ENCODE data around the gene BTG1.
A peak's percentile ranks its signal among the peaks of the same experiment; 100 is the strongest.
"Not testable (repeated sequence)": the region's sequence is repeated elsewhere in the genome, so short reads cannot be mapped to it uniquely, and the experiment has no call there.

The BTG1 gene

DNA sequence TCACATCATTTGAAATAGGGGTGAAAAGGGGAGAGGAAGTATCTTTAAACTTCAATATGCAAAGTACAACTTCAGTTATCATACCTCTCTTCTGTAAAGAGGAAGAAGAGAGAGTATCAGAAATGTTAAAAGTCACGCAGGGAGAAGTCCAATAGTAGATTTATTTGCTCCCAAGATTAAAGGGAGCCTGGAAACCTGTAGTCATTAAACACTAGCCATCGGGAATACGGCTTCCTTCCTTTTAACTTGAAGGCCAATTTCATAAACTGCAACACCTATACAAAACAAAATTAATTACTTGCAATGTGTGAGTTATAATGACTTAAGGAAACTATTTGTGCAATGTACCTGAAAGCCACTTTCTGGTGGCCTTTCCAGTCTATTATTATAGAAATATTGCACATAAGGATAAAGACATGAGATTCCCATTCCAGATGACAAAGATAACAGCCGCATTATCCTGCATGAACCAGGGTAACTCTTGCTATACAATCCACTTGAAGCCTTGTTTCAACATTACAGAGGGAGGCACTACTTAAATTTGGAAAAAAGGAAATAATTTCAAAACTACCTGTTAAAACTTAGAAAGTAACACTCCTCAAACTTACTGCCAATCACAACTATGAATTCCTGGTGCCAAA is 4.6 kb downstream of the BTG1 start:
- Histone ChIP-seq H3K4me3 (ENCODE audit: low read depth, low read length) (peak overlapping the region; percentile 96), H3K9ac (ENCODE audit: low read depth, low read length) (no peak overlapping the region), H3K27me3 (ENCODE audit: control insufficient read depth, insufficient read depth, low read length) (no peaks in the 10 kb centered on the region), H3K36me3 (ENCODE audit: control insufficient read depth, insufficient read depth, low read length) (peaks cover 46% of the 10 kb centered on the region), H3K9me3 (ENCODE audit: control insufficient read depth, insufficient read depth, low read length) (no peaks in the 10 kb centered on the region), H3K4me1 (ENCODE audit: control insufficient read depth, insufficient read depth, low read length) (peaks cover 67% of the 10 kb centered on the region), H3K27ac (ENCODE audit: low read depth, low read length) (peak overlapping the region; percentile 86)

DNA sequence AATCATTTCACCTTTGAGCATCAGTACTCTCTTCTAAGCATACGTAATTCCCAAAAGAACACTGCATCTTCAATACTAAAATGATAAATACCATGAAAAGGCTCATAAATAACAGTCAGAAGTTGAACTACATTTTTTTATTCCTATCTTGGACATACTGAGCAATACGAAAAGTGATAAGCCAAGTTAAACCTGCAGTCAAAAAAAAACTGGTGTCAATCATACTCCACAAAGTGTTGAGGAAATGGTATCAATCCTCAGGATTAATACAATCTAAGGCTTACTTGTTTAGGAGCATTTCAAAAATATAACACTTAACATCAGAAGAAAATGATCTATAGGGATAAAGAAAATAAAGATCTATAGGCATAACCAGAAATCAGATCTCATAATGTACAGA is 5.5 kb downstream of the BTG1 start:
- H3K4me1 ChIP-seq (ENCODE audit: control insufficient read depth, insufficient read depth, low read length), result peaks cover 69% of the 10 kb centered on the region
- H3K27ac ChIP-seq (ENCODE audit: low read depth, low read length), result no peak overlapping the region
- no peaks in the 10 kb centered on the region for H3K27me3 ChIP-seq (ENCODE audit: control insufficient read depth, insufficient read depth, low read length)
- peak overlapping the region; percentile 96 for H3K4me3 ChIP-seq (ENCODE audit: low read depth, low read length)
- H3K9me3 ChIP-seq (ENCODE audit: control insufficient read depth, insufficient read depth, low read length), result no peaks in the 10 kb centered on the region
- no peak overlapping the region for H3K9ac ChIP-seq (ENCODE audit: low read depth, low read length)
- peaks cover 46% of the 10 kb centered on the region for H3K36me3 ChIP-seq (ENCODE audit: control insufficient read depth, insufficient read depth, low read length)

DNA sequence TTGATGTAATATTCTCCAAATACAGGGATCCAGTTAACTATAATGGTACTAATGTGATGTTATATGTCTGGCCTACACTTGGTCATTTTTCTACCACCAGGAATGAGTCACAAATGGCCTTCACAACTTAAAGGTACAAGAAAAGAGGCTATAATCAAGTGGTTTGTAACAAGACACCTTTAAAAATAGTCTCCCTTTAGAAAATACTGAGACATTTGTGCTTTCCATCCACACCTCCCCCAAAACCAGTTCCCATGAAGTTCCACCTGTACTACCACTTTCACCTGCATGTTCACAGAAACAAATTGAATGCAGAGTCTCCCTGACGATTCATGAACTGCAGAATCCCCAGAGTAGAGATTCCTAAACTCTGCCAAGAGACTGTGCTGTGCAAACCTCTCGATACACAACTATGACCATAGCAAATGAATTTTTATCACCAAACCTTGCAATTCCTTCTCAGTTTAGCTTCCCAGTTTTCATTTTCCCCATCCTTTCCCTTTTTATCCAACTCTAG is 6.0 kb downstream of the BTG1 start:
- no peak overlapping the region for H3K9ac ChIP-seq (ENCODE audit: low read depth, low read length)

DNA sequence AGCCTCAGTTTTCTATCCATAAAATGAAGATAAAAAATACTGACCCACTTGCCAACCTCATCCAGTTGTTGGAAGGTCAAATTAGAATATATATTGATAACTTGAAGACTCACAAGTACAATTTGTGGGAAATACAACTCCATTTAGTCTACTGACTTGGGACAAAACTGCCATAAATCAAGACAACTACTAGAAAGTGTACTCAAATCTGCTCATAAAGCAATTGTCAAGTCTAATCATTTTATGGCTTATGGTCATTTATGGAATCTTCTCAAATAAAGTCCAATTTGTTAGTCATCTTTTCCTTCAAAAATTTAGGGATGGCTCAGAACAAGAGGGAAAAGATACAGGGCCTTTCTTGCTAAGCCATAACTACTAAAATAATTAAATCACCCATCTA is 7.0 kb downstream of the BTG1 start:
- Histone ChIP-seq H3K27ac (ENCODE audit: low read depth, low read length) (no peak overlapping the region), H3K4me1 (ENCODE audit: control insufficient read depth, insufficient read depth, low read length) (peaks cover 78% of the 10 kb centered on the region), H3K9ac (ENCODE audit: low read depth, low read length) (no peak overlapping the region), H3K9me3 (ENCODE audit: control insufficient read depth, insufficient read depth, low read length) (no peaks in the 10 kb centered on the region), H3K27me3 (ENCODE audit: control insufficient read depth, insufficient read depth, low read length) (no peaks in the 10 kb centered on the region), H3K36me3 (ENCODE audit: control insufficient read depth, insufficient read depth, low read length) (peaks cover 40% of the 10 kb centered on the region), H3K4me3 (ENCODE audit: low read depth, low read length) (peak overlapping the region; percentile 9; the same call in 1 of the 2 replicates)

More for the DNA sequence above, 6.0 kb downstream of the BTG1 start:
- peaks cover 46% of the 10 kb centered on the region for H3K36me3 ChIP-seq (ENCODE audit: control insufficient read depth, insufficient read depth, low read length)
- no peak overlapping the region for H3K27ac ChIP-seq (ENCODE audit: low read depth, low read length)
- peak overlapping the region; percentile 96 for H3K4me3 ChIP-seq (ENCODE audit: low read depth, low read length)
- H3K27me3 ChIP-seq (ENCODE audit: control insufficient read depth, insufficient read depth, low read length), result no peaks in the 10 kb centered on the region
- peaks cover 72% of the 10 kb centered on the region for H3K4me1 ChIP-seq (ENCODE audit: control insufficient read depth, insufficient read depth, low read length)
- H3K9me3 ChIP-seq (ENCODE audit: control insufficient read depth, insufficient read depth, low read length), result no peaks in the 10 kb centered on the region

DNA sequence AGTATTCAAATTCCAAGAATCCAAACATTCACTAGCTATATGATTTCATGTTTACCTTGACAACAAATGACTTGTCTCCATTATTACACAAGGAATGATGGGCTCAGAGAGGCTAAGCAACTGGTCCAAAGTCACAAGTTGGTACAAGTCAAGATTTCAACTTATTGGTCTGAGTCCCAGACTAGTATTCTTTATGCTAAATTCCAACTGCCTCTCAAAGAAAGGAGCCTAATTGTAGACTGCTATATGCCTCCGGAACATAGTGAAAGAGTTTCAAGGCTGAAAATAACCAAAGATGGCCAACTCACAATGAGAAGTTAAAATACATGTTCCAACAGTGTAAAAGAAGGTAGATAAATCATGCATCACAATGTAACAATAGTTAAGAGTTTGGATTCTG is 7.5 kb downstream of the BTG1 start:
- H3K27ac ChIP-seq (ENCODE audit: low read depth, low read length), result no peak overlapping the region
- no peaks in the 10 kb centered on the region for H3K27me3 ChIP-seq (ENCODE audit: control insufficient read depth, insufficient read depth, low read length)
- no peak overlapping the region for H3K9ac ChIP-seq (ENCODE audit: low read depth, low read length)
- H3K4me1 ChIP-seq (ENCODE audit: control insufficient read depth, insufficient read depth, low read length), result peaks cover 73% of the 10 kb centered on the region
- peak overlapping the region; percentile 9; the same call in 1 of the 2 replicates for H3K4me3 ChIP-seq (ENCODE audit: low read depth, low read length)
- H3K36me3 ChIP-seq (ENCODE audit: control insufficient read depth, insufficient read depth, low read length), result peaks cover 35% of the 10 kb centered on the region
- no peaks in the 10 kb centered on the region for H3K9me3 ChIP-seq (ENCODE audit: control insufficient read depth, insufficient read depth, low read length)

DNA sequence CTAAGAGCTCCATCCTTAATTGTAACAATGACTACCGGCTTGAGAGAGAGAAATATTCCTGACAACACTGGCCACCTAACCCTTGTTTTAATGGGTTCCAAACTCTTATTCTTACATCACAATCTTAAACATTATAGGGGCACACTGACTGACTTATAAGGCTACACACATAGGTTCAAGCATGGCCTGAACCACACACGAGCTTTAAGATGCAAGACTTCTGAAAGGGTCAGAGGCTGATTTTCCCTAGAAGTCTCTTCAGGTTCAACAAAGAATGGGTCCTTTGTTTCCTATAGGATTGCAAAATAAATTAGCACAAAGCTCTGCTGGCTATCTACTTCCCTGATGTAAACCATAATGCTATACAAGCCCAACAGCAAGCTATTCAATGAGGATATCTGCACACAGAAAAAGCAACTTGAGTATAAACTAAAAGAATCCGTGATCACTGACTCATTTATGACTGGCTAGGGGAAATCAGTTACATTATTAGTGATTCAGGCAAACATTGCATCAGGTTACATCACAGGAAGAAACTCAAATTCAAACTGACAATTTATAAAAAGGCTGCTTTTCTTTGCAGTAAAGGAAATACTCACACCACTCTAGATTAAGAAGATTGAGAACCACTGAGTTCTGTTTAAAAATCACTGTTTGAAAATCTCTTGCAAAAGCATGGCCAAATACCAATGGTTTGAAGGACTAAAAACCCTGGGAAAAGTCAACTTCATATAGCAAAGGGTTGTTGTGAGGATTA is 8.5 kb downstream of the BTG1 start:
- peak overlapping the region; percentile 31; the same call in 1 of the 2 replicates for H3K9ac ChIP-seq (ENCODE audit: low read depth, low read length)
- H3K36me3 ChIP-seq (ENCODE audit: control insufficient read depth, insufficient read depth, low read length), result peaks cover 25% of the 10 kb centered on the region
- peak overlapping the region; percentile 49 for H3K4me3 ChIP-seq (ENCODE audit: low read depth, low read length)
- H3K9me3 ChIP-seq (ENCODE audit: control insufficient read depth, insufficient read depth, low read length), result no peaks in the 10 kb centered on the region
- H3K27me3 ChIP-seq (ENCODE audit: control insufficient read depth, insufficient read depth, low read length), result no peaks in the 10 kb centered on the region
- peak overlapping the region; percentile 66 for H3K27ac ChIP-seq (ENCODE audit: low read depth, low read length)
- peaks cover 70% of the 10 kb centered on the region for H3K4me1 ChIP-seq (ENCODE audit: control insufficient read depth, insufficient read depth, low read length)

DNA sequence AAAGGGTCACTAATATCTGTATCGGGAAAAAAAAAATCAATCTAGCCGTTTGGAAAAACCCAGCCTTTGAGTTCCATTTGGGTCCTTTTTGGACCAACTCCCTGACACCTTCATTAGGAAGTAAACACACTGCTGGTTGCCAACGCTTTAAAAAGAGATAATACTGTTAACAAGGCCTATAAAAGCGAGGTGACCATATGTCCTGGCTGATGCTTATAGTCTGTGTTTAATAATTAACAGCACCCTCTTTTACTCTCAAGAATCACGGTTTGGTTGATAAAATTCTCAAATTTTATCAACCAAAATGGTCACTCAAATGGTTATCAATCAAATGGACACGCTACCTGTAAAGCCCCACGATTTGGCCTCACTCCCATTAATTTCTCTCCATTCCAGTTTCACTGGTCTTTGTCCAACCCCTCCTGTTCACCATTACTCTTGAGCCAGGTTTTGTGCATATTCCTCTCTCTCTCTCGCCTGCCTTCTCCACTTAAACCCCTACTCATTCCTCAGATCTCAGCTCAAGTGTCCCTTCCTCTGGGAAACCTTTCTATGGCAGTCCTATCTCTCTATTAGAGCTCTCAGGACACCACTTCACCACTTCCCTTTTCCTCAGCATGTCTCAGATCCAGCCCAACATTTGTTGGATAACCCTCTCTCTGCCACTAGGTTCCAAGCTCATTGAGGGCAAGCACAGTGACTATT is 9.5 kb downstream of the BTG1 start:
- H3K4me1 ChIP-seq (ENCODE audit: control insufficient read depth, insufficient read depth, low read length), result peaks cover 74% of the 10 kb centered on the region
- H3K27me3 ChIP-seq (ENCODE audit: control insufficient read depth, insufficient read depth, low read length), result no peaks in the 10 kb centered on the region
- H3K9ac ChIP-seq (ENCODE audit: low read depth, low read length), result no peak overlapping the region
- H3K27ac ChIP-seq (ENCODE audit: low read depth, low read length), result no peak overlapping the region
- H3K36me3 ChIP-seq (ENCODE audit: control insufficient read depth, insufficient read depth, low read length), result peaks cover 21% of the 10 kb centered on the region
- H3K9me3 ChIP-seq (ENCODE audit: control insufficient read depth, insufficient read depth, low read length), result no peaks in the 10 kb centered on the region
- no peak overlapping the region; the same call in 1 of the 2 replicates for H3K4me3 ChIP-seq (ENCODE audit: low read depth, low read length)

DNA sequence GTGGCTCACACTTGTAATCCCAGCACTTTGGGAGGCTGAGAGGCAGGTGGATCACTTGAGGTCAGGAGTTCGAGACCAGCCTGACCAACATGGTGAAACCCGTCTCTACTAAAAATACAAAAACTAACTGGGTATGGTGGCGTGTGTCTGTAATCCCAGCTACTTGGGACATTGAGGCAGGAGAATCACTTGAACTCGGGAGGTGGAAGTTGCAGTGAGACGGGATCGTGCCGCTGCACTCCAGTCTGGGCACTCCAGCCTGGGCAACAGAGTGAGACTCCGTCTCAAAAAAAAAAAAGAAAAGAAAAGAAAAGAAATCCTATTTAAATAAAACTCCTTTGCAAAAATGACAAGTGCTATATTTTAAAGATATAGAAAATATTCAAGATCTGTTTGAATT is 10.1 kb downstream of the BTG1 start:
- H3K4me3 ChIP-seq (ENCODE audit: low read depth, low read length); H3K9ac ChIP-seq (ENCODE audit: low read depth, low read length); H3K27ac ChIP-seq (ENCODE audit: low read depth, low read length); H3K27me3 ChIP-seq (ENCODE audit: control insufficient read depth, insufficient read depth, low read length); H3K9me3 ChIP-seq (ENCODE audit: control insufficient read depth, insufficient read depth, low read length): not testable (repeated sequence)
- peaks cover 68% of the 10 kb centered on the region for H3K4me1 ChIP-seq (ENCODE audit: control insufficient read depth, insufficient read depth, low read length)
- peaks cover 15% of the 10 kb centered on the region for H3K36me3 ChIP-seq (ENCODE audit: control insufficient read depth, insufficient read depth, low read length)

DNA sequence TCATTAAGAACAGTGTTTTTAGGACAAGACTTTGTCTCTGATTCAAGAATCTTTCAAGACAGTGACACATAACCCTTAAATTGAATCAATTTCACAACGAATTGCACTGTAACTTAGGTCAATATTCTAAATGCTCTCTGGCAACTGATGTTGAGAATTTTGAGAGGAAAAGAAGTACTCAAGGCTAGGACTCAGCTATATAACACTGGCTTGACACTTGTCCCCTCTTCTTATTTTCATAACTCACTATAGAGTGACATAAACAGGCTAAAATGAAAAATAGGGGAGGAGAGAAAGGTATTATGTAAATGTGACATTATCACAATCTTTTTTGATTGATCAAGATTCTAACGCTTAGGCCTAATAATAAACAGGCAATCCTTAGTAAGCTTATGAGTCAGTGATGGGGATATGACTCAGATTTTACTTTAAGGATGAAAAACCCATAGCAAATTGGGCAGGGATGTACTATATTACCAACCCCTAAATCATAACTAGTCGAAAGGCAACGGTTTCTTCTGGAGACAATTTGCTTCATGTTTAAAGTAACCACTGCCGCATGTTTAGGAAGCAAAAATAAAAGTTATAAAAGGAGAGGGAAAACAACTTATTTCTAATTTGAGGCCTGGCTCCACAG is 10.9 kb downstream of the BTG1 start:
- Histone ChIP-seq H3K4me3 (ENCODE audit: low read depth, low read length) (no peak overlapping the region), H3K27ac (ENCODE audit: low read depth, low read length) (no peak overlapping the region), H3K27me3 (ENCODE audit: control insufficient read depth, insufficient read depth, low read length) (no peaks in the 10 kb centered on the region), H3K36me3 (ENCODE audit: control insufficient read depth, insufficient read depth, low read length) (peaks cover 8% of the 10 kb centered on the region), H3K9ac (ENCODE audit: low read depth, low read length) (no peak overlapping the region), H3K4me1 (ENCODE audit: control insufficient read depth, insufficient read depth, low read length) (peaks cover 60% of the 10 kb centered on the region), H3K9me3 (ENCODE audit: control insufficient read depth, insufficient read depth, low read length) (no peaks in the 10 kb centered on the region)

DNA sequence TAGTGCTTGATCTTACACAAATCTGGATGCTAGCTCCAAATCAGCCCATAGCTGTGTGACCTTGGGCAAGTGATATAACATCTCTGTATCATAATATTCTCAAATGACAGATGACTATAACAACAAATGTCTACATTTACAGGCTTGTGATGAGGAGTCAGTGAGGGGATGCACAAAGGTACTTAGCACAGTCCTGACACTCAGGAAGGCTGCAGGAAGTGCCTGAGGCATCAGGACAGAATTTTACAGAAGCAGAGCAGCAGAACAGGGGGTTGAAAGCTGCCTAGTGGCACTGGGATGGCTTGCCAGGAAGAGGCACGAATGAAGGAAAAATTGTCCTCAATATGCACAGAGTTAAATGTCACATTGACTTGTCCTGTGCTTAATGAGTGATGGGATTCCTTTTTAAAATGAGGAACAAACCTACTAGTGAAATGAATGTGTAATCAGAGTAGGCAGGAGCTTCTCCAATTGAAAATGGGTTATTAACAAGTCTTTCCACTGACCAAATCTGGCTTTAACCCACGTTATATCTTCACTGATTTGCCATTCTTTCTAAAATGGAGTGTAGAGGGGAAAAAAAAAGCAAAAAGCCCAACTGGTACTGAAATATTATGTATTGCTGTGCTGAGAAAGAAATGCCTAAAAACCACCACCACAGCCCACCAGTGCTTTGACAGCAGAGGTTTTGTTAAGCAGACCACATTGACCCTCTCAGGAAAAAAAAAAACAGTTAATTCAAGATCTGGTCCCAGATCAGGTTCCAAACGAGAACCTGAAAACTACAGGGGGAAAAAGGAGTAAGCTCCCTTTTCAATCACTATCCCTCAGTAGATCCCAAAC is 11.6 kb downstream of the BTG1 start:
- no peak overlapping the region for H3K4me3 ChIP-seq (ENCODE audit: low read depth, low read length)
- H3K9me3 ChIP-seq (ENCODE audit: control insufficient read depth, insufficient read depth, low read length), result no peaks in the 10 kb centered on the region
- no peaks in the 10 kb centered on the region for H3K27me3 ChIP-seq (ENCODE audit: control insufficient read depth, insufficient read depth, low read length)
- H3K4me1 ChIP-seq (ENCODE audit: control insufficient read depth, insufficient read depth, low read length), result peaks cover 53% of the 10 kb centered on the region
- H3K9ac ChIP-seq (ENCODE audit: low read depth, low read length), result no peak overlapping the region
- H3K36me3 ChIP-seq (ENCODE audit: control insufficient read depth, insufficient read depth, low read length), result 0 out of 2 replicates have a peak, but pooled peaks cover under 1% of the 10 kb centered on the region
- no peak overlapping the region for H3K27ac ChIP-seq (ENCODE audit: low read depth, low read length)

All from HUES48 (cell line).